Measurements from ENCODE around the gene OTOA.

OTOA gene

GRCh38 chr16:21639493-21639892, 24.3 kb upstream of the OTOA start:
- Histone ChIP-seq H4K20me1 (ENCODE audit: insufficient read depth, low read length) (no peaks in the 10 kb centered on the region; the same call in 1 of the 2 replicates), H2AFZ (ENCODE audit: low read depth, low read length) (no peak overlapping the region), H3K27ac (ENCODE audit: low read length) (no peak overlapping the region), H3K79me2 (ENCODE audit: insufficient read depth, low read length) (peaks cover 22% of the 10 kb centered on the region), H3K27me3 (ENCODE audit: insufficient read depth, low read length, poor library complexity) (no peaks in the 10 kb centered on the region), H3K36me3 (ENCODE audit: insufficient read depth, low read length) (peaks cover 6% of the 10 kb centered on the region), H3K9me3 (ENCODE audit: insufficient read depth, low read length, severe bottlenecking) (no peaks in the 10 kb centered on the region), H3K4me3 (ENCODE audit: low read depth in 1 of 2, low read length in 2 of 2) (no peak overlapping the region), H3K9ac (ENCODE audit: low read depth, low read length) (no peak overlapping the region), H3K4me1 (ENCODE audit: insufficient read depth, low read length) (peaks cover 9% of the 10 kb centered on the region), H3K4me2 (ENCODE audit: insufficient read depth, low read length) (no peak overlapping the region)
- ATAC-seq (ENCODE audit: insufficient read depth, low read depth) = no peak
- no peak for DNase-seq
- no peak for TF ChIP-seq EZH2 (IDR thresholded peaks at IDR 0.05; ENCODE audit: borderline replicate concordance, low read depth, low read length, severe bottlenecking)
- TF ChIP-seq CTCF (IDR thresholded peaks at IDR 0.05; ENCODE audit: borderline replicate concordance, extremely low read depth, low read length, poor library complexity, severe bottlenecking) = no peak

GRCh38 chr16:21641916-21642315, 21.9 kb upstream of the OTOA start:
- Histone ChIP-seq H3K9ac (ENCODE audit: low read depth, low read length) (no peak overlapping the region), H3K36me3 (ENCODE audit: insufficient read depth, low read length) (peaks cover 10% of the 10 kb centered on the region), H3K4me3 (ENCODE audit: low read depth in 1 of 2, low read length in 2 of 2) (no peak overlapping the region), H4K20me1 (ENCODE audit: insufficient read depth, low read length) (no peaks in the 10 kb centered on the region; the same call in 1 of the 2 replicates), H3K27ac (ENCODE audit: low read length) (no peak overlapping the region), H3K4me2 (ENCODE audit: insufficient read depth, low read length) (no peak overlapping the region), H3K4me1 (ENCODE audit: insufficient read depth, low read length) (peaks cover 31% of the 10 kb centered on the region), H3K9me3 (ENCODE audit: insufficient read depth, low read length, severe bottlenecking) (no peaks in the 10 kb centered on the region), H3K27me3 (ENCODE audit: insufficient read depth, low read length, poor library complexity) (no peaks in the 10 kb centered on the region), H2AFZ (ENCODE audit: low read depth, low read length) (no peak overlapping the region), H3K79me2 (ENCODE audit: insufficient read depth, low read length) (peaks cover 40% of the 10 kb centered on the region)
- no peak for ATAC-seq (ENCODE audit: insufficient read depth, low read depth)
- DNase-seq = no peak
- TF ChIP-seq CTCF (IDR thresholded peaks at IDR 0.05; ENCODE audit: borderline replicate concordance, extremely low read depth, low read length, poor library complexity, severe bottlenecking) (no peak), EZH2 (IDR thresholded peaks at IDR 0.05; ENCODE audit: borderline replicate concordance, low read depth, low read length, severe bottlenecking) (no peak)

DNA sequence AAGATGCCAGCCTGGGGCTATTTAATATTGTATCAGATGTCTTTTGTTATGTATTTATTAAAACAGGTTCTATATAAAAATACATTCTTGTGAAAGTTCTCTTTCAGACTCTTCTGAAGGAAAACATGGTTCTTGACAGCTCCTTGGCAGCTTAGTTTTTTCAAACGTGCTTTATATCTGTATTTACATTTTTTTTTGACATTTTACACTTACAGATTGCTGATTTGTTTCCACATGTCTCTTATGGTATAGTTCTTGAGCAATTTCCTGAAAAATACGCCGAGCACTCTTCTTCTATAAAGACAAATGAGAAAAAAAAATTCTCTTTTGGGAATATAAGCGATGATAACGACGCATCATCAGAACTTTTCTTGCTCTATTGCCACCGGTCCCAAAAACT, 20.9 kb upstream of the OTOA start:
- Histone ChIP-seq H3K4me2 (ENCODE audit: insufficient read depth, low read length) (no peak overlapping the region), H3K4me3 (ENCODE audit: low read depth in 1 of 2, low read length in 2 of 2) (no peak overlapping the region), H3K4me1 (ENCODE audit: insufficient read depth, low read length) (peaks cover 40% of the 10 kb centered on the region), H4K20me1 (ENCODE audit: insufficient read depth, low read length) (no peaks in the 10 kb centered on the region; the same call in 1 of the 2 replicates), H3K36me3 (ENCODE audit: insufficient read depth, low read length) (peaks cover 14% of the 10 kb centered on the region; the same call in 1 of the 2 replicates), H2AFZ (ENCODE audit: low read depth, low read length) (no peak overlapping the region), H3K27me3 (ENCODE audit: insufficient read depth, low read length, poor library complexity) (no peaks in the 10 kb centered on the region), H3K27ac (ENCODE audit: low read length) (no peak overlapping the region), H3K79me2 (ENCODE audit: insufficient read depth, low read length) (peaks cover 50% of the 10 kb centered on the region), H3K9ac (ENCODE audit: low read depth, low read length) (no peak overlapping the region), H3K9me3 (ENCODE audit: insufficient read depth, low read length, severe bottlenecking) (no peaks in the 10 kb centered on the region)
- ATAC-seq (ENCODE audit: insufficient read depth, low read depth) (no peak), DNase-seq (no peak)
- no peak for TF ChIP-seq EZH2 (IDR thresholded peaks at IDR 0.05; ENCODE audit: borderline replicate concordance, low read depth, low read length, severe bottlenecking)
- TF ChIP-seq CTCF (IDR thresholded peaks at IDR 0.05; ENCODE audit: borderline replicate concordance, extremely low read depth, low read length, poor library complexity, severe bottlenecking) = no peak

DNA sequence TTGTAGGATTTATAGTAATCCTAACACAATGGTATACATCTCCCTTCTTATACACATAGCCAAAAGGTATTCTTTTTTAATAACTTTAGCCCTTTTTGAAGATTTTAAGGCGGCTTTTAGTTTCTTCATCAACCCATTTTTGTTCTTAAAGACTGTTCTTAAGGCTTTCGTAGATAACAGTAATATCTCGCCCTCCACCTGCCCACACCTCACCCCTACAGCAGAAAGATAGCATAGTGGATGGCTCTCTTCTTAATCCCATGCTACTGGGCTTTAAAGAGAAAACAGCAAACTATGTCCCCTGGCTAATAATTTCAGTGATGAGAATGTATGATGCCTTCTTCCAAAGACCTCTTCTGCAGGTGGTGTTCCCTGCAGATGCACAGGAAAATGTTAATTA, 20.0 kb upstream of the OTOA start:
- no peak overlapping the region for H3K27ac ChIP-seq (ENCODE audit: low read length)
- H3K27me3 ChIP-seq (ENCODE audit: insufficient read depth, low read length, poor library complexity) = no peaks in the 10 kb centered on the region
- DNase-seq (no peak), ATAC-seq (ENCODE audit: insufficient read depth, low read depth) (no peak)
- H3K79me2 ChIP-seq (ENCODE audit: insufficient read depth, low read length) = peaks cover 58% of the 10 kb centered on the region
- 0 out of 2 replicates have a peak overlapping the region, but pooled peaks have one; percentile 23 for H3K4me2 ChIP-seq (ENCODE audit: insufficient read depth, low read length)
- no peak overlapping the region for H3K9ac ChIP-seq (ENCODE audit: low read depth, low read length)
- no peak for TF ChIP-seq EZH2 (IDR thresholded peaks at IDR 0.05; ENCODE audit: borderline replicate concordance, low read depth, low read length, severe bottlenecking)
- no peak for TF ChIP-seq CTCF (IDR thresholded peaks at IDR 0.05; ENCODE audit: borderline replicate concordance, extremely low read depth, low read length, poor library complexity, severe bottlenecking)
- no peaks in the 10 kb centered on the region for H4K20me1 ChIP-seq (ENCODE audit: insufficient read depth, low read length)
- no peaks in the 10 kb centered on the region for H3K9me3 ChIP-seq (ENCODE audit: insufficient read depth, low read length, severe bottlenecking)
- no peak overlapping the region for H2AFZ ChIP-seq (ENCODE audit: low read depth, low read length)
- peaks cover 41% of the 10 kb centered on the region for H3K4me1 ChIP-seq (ENCODE audit: insufficient read depth, low read length)
- H3K4me3 ChIP-seq (ENCODE audit: low read depth in 1 of 2, low read length in 2 of 2) = no peak overlapping the region
- H3K36me3 ChIP-seq (ENCODE audit: insufficient read depth, low read length) = peaks cover 15% of the 10 kb centered on the region; the same call in 1 of the 2 replicates
